CD14-positive monocyte (primary cell): ENCODE results near the gene LAMB1. TPM values are rescaled to one million over a fixed set of nuclear protein-coding genes. Genes with fewer than 3 reads are reported as not detected.

Source experiments
- DNase-seq, 3 donors: peaks; one replicate each; pipeline ENCODE4 v3.0.0-alpha.2; 2011 to 2022
- H2AFZ ChIP-seq: 2 replicates; pipeline ENCODE4 v1.6.0; 2012; ENCODE audit warnings: mild to moderate bottlenecking, low read depth, low read length, inconsistent platforms; ENCODE audit not compliant: insufficient read depth, poor library complexity, severe bottlenecking
- H3K27ac ChIP-seq, 2 donors: 1 replicate in 1 of 2; 2 replicates in 1 of 2; pipeline ENCODE4 v1.5.1; 2012 to 2013; ENCODE audit warnings: low read length in 2 of 2, control low read depth in 1 of 2, inconsistent platforms in 1 of 2, low read depth in 1 of 2, mild to moderate bottlenecking in 1 of 2
- H3K27me3 ChIP-seq, 2 donors: one replicate each; pipeline versions ENCODE4 v1.6.0 to v1.6.1; 2011 to 2013; ENCODE audit warnings: low read length in 2 of 2; ENCODE audit not compliant: control insufficient read depth in 2 of 2, insufficient read depth in 2 of 2
- H3K36me3 ChIP-seq, 2 donors: replicated peaks in 1 of 2; 1 replicate in 1 of 2; 2 replicates in 1 of 2; pipeline versions ENCODE4 v1.5.1 to v1.6.1; 2012 to 2013; ENCODE audit warnings: low read length in 2 of 2, control low read depth in 1 of 2, inconsistent platforms in 1 of 2, mild to moderate bottlenecking in 1 of 2; ENCODE audit not compliant: insufficient read depth in 2 of 2, control insufficient read depth in 1 of 2
- H3K4me1 ChIP-seq, 2 donors: 1 replicate in 1 of 2; 2 replicates in 1 of 2; pipeline versions ENCODE4 v1.5.1 to v1.6.1; 2012 to 2013; ENCODE audit warnings: low read length in 2 of 2, control low read depth in 1 of 2, inconsistent platforms in 1 of 2, mild to moderate bottlenecking in 1 of 2, moderate library complexity in 1 of 2; ENCODE audit not compliant: insufficient read depth in 2 of 2, control insufficient read depth in 1 of 2
- H3K4me2 ChIP-seq: replicated peaks from 2 replicates; pipeline ENCODE3; 2012; ENCODE audit warnings: low read length, moderate library complexity, mild to moderate bottlenecking; ENCODE audit not compliant: poor library complexity, severe bottlenecking; ENCODE audit errors: extremely low read depth
- H3K4me3 ChIP-seq, 3 experiments: fragments of 200-600 bp in 1 of 3; sonication (generic) in 1 of 3; replicated peaks in 1 of 3; 1 replicate in 2 of 3; 2 replicates in 1 of 3; pipeline ENCODE4 v1.5.1; 2011 to 2013; ENCODE audit warnings: low read length in 3 of 3, mild to moderate bottlenecking in 3 of 3, control low read depth in 2 of 3, low read depth in 2 of 3, inconsistent platforms in 1 of 3, moderate library complexity in 1 of 3
- H3K79me2 ChIP-seq: 2 replicates; pipeline ENCODE4 v1.6.0; 2012; ENCODE audit warnings: mild to moderate bottlenecking, control low read depth, inconsistent platforms, low read length, moderate library complexity; ENCODE audit not compliant: insufficient read depth
- H3K9ac ChIP-seq: 2 replicates; pipeline ENCODE4 v1.6.0; 2017; ENCODE audit warnings: low read length, mild to moderate bottlenecking; ENCODE audit not compliant: insufficient read depth, poor library complexity, severe bottlenecking
- H3K9me3 ChIP-seq, 2 donors: replicated peaks in 1 of 2; 1 replicate in 1 of 2; 2 replicates in 1 of 2; pipeline versions ENCODE4 v1.5.1 to v1.6.1; 2012 to 2013; ENCODE audit warnings: low read length in 2 of 2, control low read depth in 1 of 2; ENCODE audit not compliant: control insufficient read depth in 1 of 2, insufficient read depth in 1 of 2
- H4K20me1 ChIP-seq: 2 replicates; pipeline ENCODE4 v1.6.0; 2012; ENCODE audit warnings: mild to moderate bottlenecking, low read length, control low read depth, moderate library complexity; ENCODE audit not compliant: insufficient read depth
- H3K27ac Mint-ChIP-seq, 7 donors: one replicate each; pipeline ENCODE4 v1.8.0; 2020; ENCODE audit warnings: mild to moderate bottlenecking in 7 of 7, mixed read lengths in 7 of 7, moderate library complexity in 6 of 7, inconsistent platforms in 2 of 7
- H3K27me3 Mint-ChIP-seq, 3 donors: one replicate each; pipeline ENCODE4 v1.8.0; 2021 to 2022; ENCODE audit warnings: low read depth in 3 of 3, mild to moderate bottlenecking in 3 of 3, mixed read lengths in 3 of 3, moderate library complexity in 3 of 3, inconsistent platforms in 1 of 3
- H3K36me3 Mint-ChIP-seq, 2 donors: one replicate each; pipeline ENCODE4 v1.8.0; 2020; ENCODE audit warnings: mixed read lengths in 2 of 2, inconsistent platforms in 1 of 2, mild to moderate bottlenecking in 1 of 2
- H3K4me1 Mint-ChIP-seq: one replicate; pipeline ENCODE4 v1.8.0; 2020; ENCODE audit warnings: mild to moderate bottlenecking, mixed read lengths
- H3K4me3 Mint-ChIP-seq, 2 donors: one replicate each; pipeline ENCODE4 v1.8.0; 2020; ENCODE audit warnings: mild to moderate bottlenecking in 2 of 2, mixed read lengths in 2 of 2, moderate library complexity in 1 of 2
- H3K9me3 Mint-ChIP-seq, 7 donors: one replicate each; pipeline ENCODE4 v1.8.0; 2020 to 2022; ENCODE audit warnings: mixed read lengths in 7 of 7, mild to moderate bottlenecking in 6 of 7, moderate library complexity in 6 of 7, inconsistent platforms in 2 of 7
- CTCF ChIP-seq: fragments of 200-600 bp; IDR thresholded peaks from one replicate; pipeline ENCODE4 v1.8.0; 2022; ENCODE audit warnings: antibody characterized with exemption, mild to moderate bottlenecking
- WGBS: methylation state at CpG from one replicate; pipeline ENCODE4 v1.1.5; 2013; ENCODE audit warnings: missing lambda C conversion rate; ENCODE audit not compliant: insufficient coverage; 5-methylcytosine and 5-hydroxymethylcytosine counted together
- intact Hi-C, 2 donors: fragments of 100-400 bp; cut with micrococcal nuclease; formaldehyde crosslinking; loops; one replicate each; pipeline versions ENCODE4 v1.15.0 to v1.15.1; 2023
- polyA minus RNA-seq: library from RNA; depleted of rRNA, polyadenylated mRNA; stranded (reverse); fragments of >200 nt; gene quantifications from 2 replicates; pipeline ENCODE4 v1.2.3, GENCODE V29; 2012
- polyA plus RNA-seq, 3 donors: library from polyadenylated mRNA; depleted of rRNA in 1 of 3; unstranded in 2 of 3; stranded (reverse) in 1 of 3; fragments of 300-500 nt in 2 of 3; fragments of >200 nt in 1 of 3; fragmentation: Illumina TruSeq in 2 of 3; gene quantifications; 1 replicate in 2 of 3; 2 replicates in 1 of 3; pipeline ENCODE4 v1.2.3, GENCODE V29; 2012 to 2021
- total RNA-seq, 12 experiments: library from RNA in 1 of 12; stranded (reverse) in 1 of 12; fragments of 120-200 nt in 1 of 12; gene quantifications; one replicate each; pipeline ENCODE4 v1.2.4 and lab custom pipeline; 2013 to 2026; ENCODE audit warnings: mixed read lengths in 6 of 12, inconsistent platforms in 1 of 12

The LAMB1 gene
- 1.4 TPM for total RNA-seq (2013)
- polyA plus RNA-seq (under 1 TPM in 1 of 3 donors, not detected in 2; 0.42 TPM), polyA minus RNA-seq (not detected in 2 replicates), total RNA-seq (lab: John Stamatoyannopoulos, UW) (0 to 6.0 (median 0.25) reads per million in 11 experiments)

GRCh38 chr7:108002726-108003598, at the start of gene LAMB1:
LAMB1 (minus strand) TSS chr7:108003161; CDS start chr7:108002885, 276 bp downstream.
- Histone ChIP-seq H3K79me2 (no peaks in the 10 kb centered on the region), H2AFZ (peak within 1 kb of the TSS; percentile 56), H3K36me3 (no peaks in the 10 kb centered on the region), H3K9me3 (peaks cover 0 to 14% of the 10 kb centered on the region in 2 donors), H3K27ac (no peak within 1 kb of the TSS), H4K20me1 (no peaks in the 10 kb centered on the region), H3K4me1 (peaks cover 6 to 26% of the 10 kb centered on the region in 2 donors), H3K4me2 (peak within 1 kb of the TSS; percentile 67), H3K4me3 (peak within 1 kb of the TSS in 1 of 3 experiments; percentile 64), H3K27me3 (peaks cover 48 to 74% of the 10 kb centered on the region in 2 donors), H3K9ac (no peak within 1 kb of the TSS)
- Mint-ChIP-seq H3K36me3 (peaks cover 0 to 5% of the 10 kb centered on the region in 2 donors), H3K27ac (no peak within 1 kb of the TSS), H3K27me3 (peaks cover 63 to 80% (median 64%) of the 10 kb centered on the region in 3 donors), H3K4me1 (peaks cover 14% of the 10 kb centered on the region), H3K9me3 (peaks cover 0 to 27% (median 3%) of the 10 kb centered on the region in 7 donors), H3K4me3 (peak within 1 kb of the TSS; percentile 64 to 93)
- 2% methylated on average over 72 of the region's 75 CpGs for WGBS
- DNase-seq = no peak
- TF ChIP-seq CTCF = no peak
- intact Hi-C loops = no loop called here

- Histone ChIP-seq H4K20me1 (no peaks in the 10 kb centered on the region), H3K36me3 (no peaks in the 10 kb centered on the region), H3K4me1 (no peaks in the 10 kb centered on the region), H3K4me3 (no peak overlapping the region), H3K79me2 (no peaks in the 10 kb centered on the region), H3K27ac (no peak overlapping the region), H3K9me3 (no peaks in the 10 kb centered on the region), H3K27me3 (no peaks in the 10 kb centered on the region), H3K4me2 (no peak overlapping the region), H3K9ac (no peak overlapping the region), H2AFZ (no peak overlapping the region)
- no peak for DNase-seq
- no peak overlapping the region for H3K27ac Mint-ChIP-seq
- peaks cover 0 to 1% (median 0%) of the 10 kb centered on the region in 7 donors for H3K9me3 Mint-ChIP-seq
- no peaks in the 10 kb centered on the region for H3K36me3 Mint-ChIP-seq
- H3K27me3 Mint-ChIP-seq = peaks cover 0 to 6% (median 5%) of the 10 kb centered on the region in 3 donors
- intact Hi-C loops = no loop called here
- no peaks in the 10 kb centered on the region for H3K4me1 Mint-ChIP-seq
- H3K4me3 Mint-ChIP-seq = no peak overlapping the region
- WGBS = no CpG with 5 or more reads among the region's 1 CpG
- TF ChIP-seq CTCF = no peak
These were observed 48.5 kb upstream of the LAMB1 start for GRCh38 chr7:108051454-108051853.
